Tibial artery (tissue), 4 donors: ENCODE results near the gene PRORP.

Source experiments
- DNase-seq, 2 donors: peaks; one replicate each; pipeline ENCODE4 v3.0.0-alpha.2; 2019
- H3K27ac ChIP-seq, 2 donors: fragments of 200-600 bp; sonication (generic) in 1 of 2; 1 replicate in 1 of 2; 2 replicates in 1 of 2; pipeline ENCODE4 v1.5.1; 2018 to 2019; ENCODE audit warnings: mild to moderate bottlenecking in 1 of 2
- H3K27me3 ChIP-seq, 2 donors: fragments of 200-600 bp; sonication (generic) in 1 of 2; one replicate each; pipeline versions ENCODE4 v1.5.1 to v1.6.0; 2016 to 2019
- H3K36me3 ChIP-seq, 3 donors: fragments of 200-600 bp; sonication (generic) in 2 of 3; one replicate each; pipeline ENCODE4 v1.5.1; 2016 to 2019; ENCODE audit warnings: mild to moderate bottlenecking in 2 of 3
- H3K4me1 ChIP-seq, 4 donors: fragments of 200-600 bp; sonication (generic) in 2 of 4; 1 replicate in 3 of 4; 2 replicates in 1 of 4; pipeline ENCODE4 v1.5.1; 2016 to 2019
- H3K4me3 ChIP-seq, 2 donors: fragments of 200-600 bp; sonication (generic) in 1 of 2; 1 replicate in 1 of 2; 2 replicates in 1 of 2; pipeline ENCODE4 v1.5.1; 2018 to 2019; ENCODE audit warnings: mild to moderate bottlenecking in 2 of 2
- H3K9me3 ChIP-seq, 3 donors: fragments of 200-600 bp; sonication (generic) in 1 of 3; one replicate each; pipeline ENCODE4 v1.5.1; 2016 to 2019
- intact Hi-C: fragments of 100-400 bp; cut with DNase I; formaldehyde crosslinking; loops from one replicate; pipeline ENCODE4 v1.15.0; 2023; ENCODE audit warnings: low total_unique reads
- TF ChIP-seq, protein P1 (sequence below), 2 experiments: fragments of 200-600 bp in 1 of 2; fragments of 450-650 bp in 1 of 2; IDR thresholded peaks; one replicate each; pipeline ENCODE4 v1.5.1; 2017 to 2019; ENCODE audit warnings: antibody characterized with exemption in 2 of 2, mild to moderate bottlenecking in 1 of 2, moderate library complexity in 1 of 2

PRORP gene

DNA sequence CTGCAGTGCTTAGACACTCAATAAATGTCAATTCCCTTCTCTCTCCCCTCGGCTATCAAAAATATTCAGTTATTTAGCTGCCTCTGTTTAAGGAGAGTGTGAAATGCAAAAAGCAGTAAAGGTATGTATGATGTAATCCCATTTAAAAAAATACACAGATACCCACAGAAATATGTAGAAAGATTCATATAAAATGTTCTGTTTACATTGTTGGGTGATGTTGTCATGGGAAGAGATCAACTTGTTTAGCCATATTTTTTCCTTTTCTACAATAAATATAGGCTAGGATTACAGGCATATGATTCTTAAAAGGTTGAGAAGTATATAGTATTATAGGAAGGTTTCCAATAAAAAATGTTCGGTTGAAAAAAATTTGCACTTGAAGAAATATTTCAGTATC lies 8.3 kb upstream of the PRORP start:
- TF ChIP-seq, protein P1, sequence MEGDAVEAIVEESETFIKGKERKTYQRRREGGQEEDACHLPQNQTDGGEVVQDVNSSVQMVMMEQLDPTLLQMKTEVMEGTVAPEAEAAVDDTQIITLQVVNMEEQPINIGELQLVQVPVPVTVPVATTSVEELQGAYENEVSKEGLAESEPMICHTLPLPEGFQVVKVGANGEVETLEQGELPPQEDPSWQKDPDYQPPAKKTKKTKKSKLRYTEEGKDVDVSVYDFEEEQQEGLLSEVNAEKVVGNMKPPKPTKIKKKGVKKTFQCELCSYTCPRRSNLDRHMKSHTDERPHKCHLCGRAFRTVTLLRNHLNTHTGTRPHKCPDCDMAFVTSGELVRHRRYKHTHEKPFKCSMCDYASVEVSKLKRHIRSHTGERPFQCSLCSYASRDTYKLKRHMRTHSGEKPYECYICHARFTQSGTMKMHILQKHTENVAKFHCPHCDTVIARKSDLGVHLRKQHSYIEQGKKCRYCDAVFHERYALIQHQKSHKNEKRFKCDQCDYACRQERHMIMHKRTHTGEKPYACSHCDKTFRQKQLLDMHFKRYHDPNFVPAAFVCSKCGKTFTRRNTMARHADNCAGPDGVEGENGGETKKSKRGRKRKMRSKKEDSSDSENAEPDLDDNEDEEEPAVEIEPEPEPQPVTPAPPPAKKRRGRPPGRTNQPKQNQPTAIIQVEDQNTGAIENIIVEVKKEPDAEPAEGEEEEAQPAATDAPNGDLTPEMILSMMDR (IDR thresholded peaks at IDR 0.05) = no peak
- peaks cover 47 to 61% (median 61%) of the 10 kb centered on the region in 3 donors for H3K36me3 ChIP-seq
- H3K9me3 ChIP-seq = no peaks in the 10 kb centered on the region
- no peaks in the 10 kb centered on the region for H3K27me3 ChIP-seq
- no peak for DNase-seq
- peaks cover 0 to 6% (median 2%) of the 10 kb centered on the region in 4 donors for H3K4me1 ChIP-seq
- no peak overlapping the region for H3K4me3 ChIP-seq
- intact Hi-C loops = no loop called here
- no peak overlapping the region for H3K27ac ChIP-seq

DNA sequence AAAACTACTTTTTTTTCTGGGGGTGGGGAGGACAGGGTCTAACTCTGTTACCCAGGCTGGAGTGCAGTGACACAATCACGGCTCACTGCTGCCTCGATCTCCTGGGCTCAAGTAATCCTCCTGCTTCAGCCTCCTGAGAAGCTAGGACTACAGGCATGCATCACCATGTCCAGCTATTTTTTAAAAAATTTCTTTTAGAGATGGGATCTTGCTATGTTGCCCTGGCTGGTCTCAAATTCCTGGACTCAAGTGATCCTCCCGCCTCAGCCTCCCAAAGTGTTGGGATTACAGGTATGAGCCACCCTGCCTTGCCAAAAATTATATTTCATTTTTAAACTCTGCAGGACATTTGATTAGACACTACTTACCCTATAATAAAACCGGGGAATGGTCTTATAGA lies 6.1 kb upstream of the PRORP start:
- no peaks in the 10 kb centered on the region for H3K27me3 ChIP-seq
- H3K4me3 ChIP-seq = no peak overlapping the region
- H3K36me3 ChIP-seq = peaks cover 28 to 44% (median 42%) of the 10 kb centered on the region in 3 donors
- DNase-seq = no peak
- H3K9me3 ChIP-seq = no peaks in the 10 kb centered on the region
- peaks cover 3 to 19% (median 12%) of the 10 kb centered on the region in 4 donors for H3K4me1 ChIP-seq
- TF ChIP-seq, protein P1 (IDR thresholded peaks at IDR 0.05) = no peak
- H3K27ac ChIP-seq = no peak overlapping the region
- intact Hi-C loops = no loop called here

DNA sequence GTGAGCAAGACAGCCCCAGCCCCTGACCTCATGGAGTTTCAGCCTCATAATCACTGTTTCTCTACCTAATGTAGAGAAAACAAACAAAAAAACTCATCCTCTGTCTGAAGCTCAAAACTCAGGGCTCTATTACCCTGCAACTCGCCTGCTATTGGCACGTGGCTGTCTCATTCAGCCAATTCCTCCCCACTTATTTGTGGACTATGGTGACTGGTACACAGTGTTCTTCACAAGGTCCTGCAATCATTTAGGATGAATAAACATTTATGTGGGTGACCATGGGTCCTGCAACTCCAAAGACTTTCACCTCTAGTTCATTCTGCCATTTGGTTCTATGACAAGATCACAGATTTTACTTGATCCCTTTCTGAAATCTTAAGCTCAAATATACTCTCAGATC lies 5.2 kb upstream of the PRORP start:
- intact Hi-C loops = no loop called here
- Histone ChIP-seq H3K27ac (no peak overlapping the region), H3K27me3 (no peaks in the 10 kb centered on the region), H3K4me1 (peaks cover 3 to 19% (median 12%) of the 10 kb centered on the region in 4 donors), H3K36me3 (peaks cover 19 to 35% (median 33%) of the 10 kb centered on the region in 3 donors), H3K4me3 (no peak overlapping the region), H3K9me3 (no peaks in the 10 kb centered on the region)
- no peak for DNase-seq
- TF ChIP-seq, protein P1 (IDR thresholded peaks at IDR 0.05) = no peak

DNA sequence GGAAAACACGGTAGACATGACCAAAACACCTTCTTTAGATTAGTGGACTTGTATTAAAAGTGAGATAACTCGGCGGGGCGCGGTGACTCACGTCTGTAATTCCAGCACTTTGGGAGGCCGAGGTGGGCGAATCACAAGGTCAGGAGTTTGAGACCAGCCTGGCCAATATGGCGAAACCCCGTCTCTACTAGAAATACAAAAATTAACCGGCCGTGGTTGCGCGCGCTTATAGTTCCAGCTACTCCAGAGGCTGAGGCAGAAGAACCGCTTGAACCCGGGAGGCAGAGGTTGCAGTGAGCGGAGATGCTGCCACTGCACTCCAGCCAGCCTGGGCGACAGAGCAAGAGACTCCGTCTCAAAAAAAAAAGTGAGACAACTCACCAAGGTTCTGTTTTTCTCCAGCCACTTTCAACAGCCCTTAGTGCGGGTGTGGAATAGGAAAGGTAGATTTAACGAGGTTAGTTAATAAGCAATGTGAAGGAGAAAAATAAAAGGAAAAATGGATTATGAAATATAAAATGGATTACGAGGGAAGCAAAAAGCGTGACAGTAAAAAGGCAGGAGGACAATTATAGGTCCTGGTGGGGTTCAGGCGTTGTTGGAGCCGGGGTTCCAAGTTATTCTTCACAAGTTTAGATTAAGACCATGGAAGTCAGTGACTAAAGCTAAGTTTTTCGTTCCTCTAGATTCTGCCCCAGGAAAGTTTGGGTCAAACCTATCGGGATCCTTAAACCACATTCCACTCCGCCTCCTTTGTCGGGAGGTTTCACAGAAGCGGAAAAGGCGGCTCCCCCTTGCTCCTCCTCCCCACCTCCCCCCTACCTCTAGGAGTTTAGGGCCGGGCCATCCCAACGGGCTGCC lies 1.1 kb upstream of the PRORP start:
- Histone ChIP-seq H3K4me3 (peak overlapping the region; percentile 61 to 66), H3K4me1 (peaks cover 3 to 49% (median 25%) of the 10 kb centered on the region in 4 donors), H3K27ac (peak overlapping the region; percentile 85 to 93), H3K27me3 (no peaks in the 10 kb centered on the region), H3K9me3 (no peaks in the 10 kb centered on the region), H3K36me3 (peaks cover 0 to 4% (median 0%) of the 10 kb centered on the region in 3 donors)
- intact Hi-C loops = loop anchor here (5.0 kb wide), 3 partner anchors 74 to 286 kb away; partner anchors contain the start of genes FAM177A1 and SRP54
- DNase-seq = peak in 1 of 2 donors; percentile 22
- TF ChIP-seq, protein P1 (IDR thresholded peaks at IDR 0.05) = no peak

DNA sequence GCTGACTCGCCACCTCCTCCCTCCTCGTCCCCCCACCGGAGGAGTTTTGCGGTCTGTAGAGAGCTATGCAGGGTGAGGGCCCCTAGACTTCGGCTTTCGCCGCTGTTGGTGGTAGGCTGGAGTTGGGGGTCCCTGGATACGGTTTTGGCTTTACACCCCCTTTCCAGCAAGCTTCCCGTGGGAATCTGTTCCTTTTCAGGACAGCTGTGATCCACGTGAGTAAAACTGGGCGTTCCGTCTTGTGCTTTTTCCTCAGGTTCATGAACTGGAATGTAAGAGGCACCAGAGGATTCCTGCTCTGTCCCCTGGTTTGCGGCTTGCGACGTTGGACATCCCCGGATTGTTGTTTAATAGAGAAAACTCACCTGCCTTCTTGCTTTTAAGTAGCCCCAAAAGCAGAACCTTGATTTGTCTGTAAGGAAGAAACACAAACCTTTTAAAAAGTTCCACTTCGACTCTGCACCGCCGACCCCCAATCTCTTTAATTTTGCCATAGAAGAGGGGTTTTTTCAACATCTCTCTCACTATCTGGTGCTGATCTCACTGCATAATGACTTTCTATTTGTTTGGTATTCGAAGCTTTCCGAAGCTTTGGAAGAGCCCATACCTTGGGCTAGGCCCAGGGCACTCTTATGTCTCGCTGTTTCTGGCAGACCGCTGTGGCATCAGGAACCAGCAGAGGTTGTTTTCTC lies 490 bp downstream of the PRORP start:
- intact Hi-C loops = loop anchor here (5.0 kb wide), 3 partner anchors 76 to 284 kb away; partner anchors contain the start of genes FAM177A1 and SRP54
- peak in 1 of 2 donors; percentile 23 for DNase-seq
- Histone ChIP-seq H3K27ac (peak overlapping the region; percentile 85 to 93), H3K9me3 (no peaks in the 10 kb centered on the region), H3K4me3 (peak overlapping the region; percentile 61 to 66), H3K36me3 (peaks cover 0 to 4% (median 0%) of the 10 kb centered on the region in 3 donors), H3K4me1 (peaks cover 3 to 49% (median 25%) of the 10 kb centered on the region in 4 donors), H3K27me3 (no peaks in the 10 kb centered on the region)
- TF ChIP-seq, protein P1 (IDR thresholded peaks at IDR 0.05) = no peak
